Stimulated activated CD4-positive, alpha-beta T cell treated with anti-CD3 and anti-CD28 coated beads, Interleukin-15, amount 100 ng/mL, for 24 hours (primary cell): ENCODE data around the gene CLMP.
A peak's percentile ranks its signal among the peaks of the same experiment; 100 is the strongest.

Source experiments
- DNase-seq: peaks from one replicate; pipeline ENCODE4 v3.0.0-alpha.2; 2020

Gene CLMP

GRCh38 chr11:123073343-123074057, 121.5 kb downstream of the CLMP start:
- DNase-seq, result no peak

GRCh38 chr11:123072762-123073161, 122.3 kb downstream of the CLMP start:
- DNase-seq, result no peak

- no peak for DNase-seq
Measured at GRCh38 chr11:123072332-123072761, 122.7 kb downstream of the CLMP start.

GRCh38 chr11:123069908-123070821, 124.9 kb downstream of the CLMP start:
- no peak for DNase-seq

GRCh38 chr11:123065621-123066020, 129.4 kb downstream of the CLMP start:
- no peak for DNase-seq

- peak; percentile 43 for DNase-seq
Measured at GRCh38 chr11:123063826-123064657, 131.0 kb downstream of the CLMP start.

- peak; percentile 52 for DNase-seq
Measured at GRCh38 chr11:123062892-123063825, 131.9 kb downstream of the CLMP start.

- peak; percentile 99 for DNase-seq
Measured at GRCh38 chr11:123062158-123062891, 132.7 kb downstream of the CLMP start.

GRCh38 chr11:123061403-123062157, 133.5 kb downstream of the CLMP start, which contains the start of gene HSPA8:
TSS of gene HSPA8 (minus strand) at chr11:123062136. CDS start at chr11:123061324, 812 bp downstream.
- peak; percentile 86 for DNase-seq

- peak; percentile 59 for DNase-seq
Measured at GRCh38 chr11:123060277-123061000, 134.6 kb downstream of the CLMP start.

GRCh38 chr11:123059041-123059920, 135.8 kb downstream of the CLMP start:
- DNase-seq, result peak; percentile 29

- peak; percentile 27 for DNase-seq
Measured at GRCh38 chr11:123057661-123058305, 137.3 kb downstream of the CLMP start.

GRCh38 chr11:123056835-123057491, 138.1 kb downstream of the CLMP start:
- no peak for DNase-seq

GRCh38 chr11:123055191-123055901, 139.7 kb downstream of the CLMP start:
- DNase-seq, result peak; percentile 39

GRCh38 chr11:123054301-123055065, 140.6 kb downstream of the CLMP start:
- peak; percentile 51 for DNase-seq
